Dedifferentiated amniotic fluid mesenchymal stem cell (primary cell): ENCODE data around the gene ADARB1.

Experiments used
- DNase-seq: peaks from one replicate; pipeline ENCODE4 v3.0.0-alpha.2; 2016; ENCODE audit errors: extremely low spot score

ADARB1 gene

GRCh38 chr21:45054927-45055612 is 19.3 kb upstream of the ADARB1 start:
- no peak for DNase-seq

DNA sequence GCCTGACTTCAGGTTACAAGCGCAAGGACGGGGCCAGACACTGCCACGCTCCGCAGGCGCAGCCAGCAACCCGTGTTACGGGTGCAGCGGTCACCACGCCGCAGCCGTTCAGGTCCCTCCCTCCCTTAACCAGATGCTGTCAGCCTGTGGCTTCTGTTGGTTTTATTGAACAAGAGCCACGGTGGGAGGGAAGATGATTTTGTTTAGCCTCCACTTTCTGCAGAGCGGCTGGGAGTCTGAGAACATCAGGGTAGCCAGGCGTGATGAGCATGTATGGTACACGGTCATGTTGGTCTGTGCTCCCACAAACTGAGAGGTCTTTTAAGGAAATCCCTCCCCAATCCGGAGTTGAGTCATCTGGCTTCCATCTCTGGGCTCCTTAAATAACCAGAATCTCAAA is 18.5 kb upstream of the ADARB1 start:
- no peak for DNase-seq

GRCh38 chr21:45056296-45056904 is 18.0 kb upstream of the ADARB1 start:
- no peak for DNase-seq

- no peak for DNase-seq
Measured at GRCh38 chr21:45056917-45057560, 17.3 kb upstream of the ADARB1 start.

GRCh38 chr21:45057886-45058285 is 16.5 kb upstream of the ADARB1 start:
- DNase-seq = no peak

DNA sequence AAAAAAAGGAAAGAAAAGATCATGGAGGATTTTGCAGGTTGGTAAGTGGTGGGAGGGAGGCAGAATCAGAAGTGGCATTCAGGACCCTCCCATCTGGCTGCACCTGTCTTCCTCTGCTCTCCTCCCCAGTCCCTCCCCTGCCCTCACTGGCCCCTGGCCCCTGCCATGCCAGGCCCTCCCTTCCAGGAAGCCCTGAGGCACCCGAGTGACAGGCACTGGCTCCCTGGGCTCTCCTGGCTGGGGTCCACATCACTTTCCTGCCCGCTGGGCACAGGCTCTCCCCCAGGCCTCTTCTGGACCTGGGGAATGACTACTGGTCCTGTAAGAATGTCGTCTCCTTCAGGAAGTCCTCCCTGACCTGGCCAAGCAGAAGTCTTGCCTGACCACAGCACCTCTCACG is 15.3 kb upstream of the ADARB1 start:
- no peak for DNase-seq

GRCh38 chr21:45060089-45060488 is 14.3 kb upstream of the ADARB1 start:
- DNase-seq = no peak

DNA sequence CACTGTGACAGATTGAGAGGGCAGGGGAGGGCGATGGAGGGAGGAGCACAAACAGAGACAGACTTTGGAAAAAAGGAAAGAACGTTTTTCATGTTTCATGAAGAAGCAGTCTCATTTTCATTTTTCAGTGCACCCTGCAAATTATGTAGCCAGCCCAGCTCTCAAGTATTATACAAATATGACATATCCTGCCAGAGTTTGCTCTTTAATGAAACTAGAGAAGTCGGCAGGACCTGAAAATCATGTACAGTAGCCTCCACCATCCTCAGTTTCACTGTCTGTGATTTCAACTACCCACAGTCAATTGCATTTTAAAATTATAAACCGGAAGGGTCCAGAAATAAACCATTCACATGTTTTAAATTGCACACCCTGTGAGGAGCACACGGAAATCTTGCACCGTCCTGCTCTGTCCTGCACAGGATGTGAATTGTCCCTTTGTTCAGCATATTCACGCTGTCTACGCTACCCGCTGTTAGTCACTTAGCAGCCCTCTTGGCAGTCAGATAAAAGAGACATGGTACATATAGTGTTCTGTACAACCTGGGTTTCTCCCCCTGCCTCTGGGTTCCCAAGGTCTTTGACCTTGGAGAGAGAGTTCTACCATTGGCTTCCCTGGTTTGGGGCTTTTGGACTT is 13.6 kb upstream of the ADARB1 start:
- no peak for DNase-seq

DNA sequence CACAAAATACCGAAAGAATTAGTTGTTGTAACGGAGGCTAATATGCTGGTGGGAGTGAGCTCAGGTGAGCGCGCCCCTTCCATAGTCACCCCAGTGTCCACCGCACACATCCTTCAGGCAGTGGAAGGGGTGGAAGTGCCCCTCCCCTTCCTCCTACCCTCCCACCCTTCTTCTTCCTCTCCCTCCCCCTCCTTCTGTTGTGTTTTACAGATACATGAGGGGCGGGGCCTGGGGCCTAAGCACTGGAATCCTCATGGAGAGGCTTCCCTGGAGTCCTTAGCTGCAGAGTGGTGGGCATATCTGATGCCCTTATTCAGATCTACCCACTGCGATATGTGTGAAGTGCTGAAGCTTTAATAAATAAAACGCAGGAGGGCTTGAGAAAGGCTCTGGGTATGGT is 10.3 kb upstream of the ADARB1 start:
- DNase-seq = no peak

DNA sequence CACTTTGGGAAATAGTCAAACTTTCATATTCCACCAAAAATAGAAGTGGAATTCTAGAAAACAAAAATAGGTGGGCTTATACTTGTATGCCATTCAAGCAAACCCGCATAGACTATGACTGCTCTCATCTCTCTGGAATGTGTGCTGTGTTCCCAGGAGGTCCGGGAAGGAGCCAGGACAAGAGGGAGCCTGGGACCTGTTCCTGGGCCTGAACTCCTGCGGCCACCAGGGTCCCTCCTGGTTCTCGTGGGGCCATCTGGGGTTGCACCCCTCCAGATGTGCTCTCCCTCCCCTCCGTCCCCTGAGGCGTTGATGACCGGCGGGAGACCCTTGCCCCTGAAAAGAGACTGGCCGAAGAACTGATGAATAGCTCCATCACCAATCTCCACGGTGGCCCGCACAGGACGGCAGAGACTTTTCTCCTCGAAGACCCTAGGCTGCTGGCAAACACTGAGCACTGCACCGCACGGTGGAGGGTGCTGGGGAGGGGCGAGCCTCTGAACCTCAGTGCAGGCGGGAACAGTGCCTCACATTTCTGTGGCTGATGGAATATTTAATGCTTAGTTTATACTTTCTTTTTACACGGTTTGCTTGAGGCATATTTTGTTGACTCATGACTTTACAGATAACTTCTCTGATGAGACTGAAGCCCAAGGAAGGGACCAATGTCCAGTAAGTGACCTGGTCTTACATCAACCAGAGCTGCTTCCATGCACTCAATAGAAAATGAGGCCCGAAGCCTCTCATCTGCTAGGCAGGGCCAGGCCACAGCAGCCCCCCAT is 9.6 kb upstream of the ADARB1 start:
- no peak for DNase-seq

DNA sequence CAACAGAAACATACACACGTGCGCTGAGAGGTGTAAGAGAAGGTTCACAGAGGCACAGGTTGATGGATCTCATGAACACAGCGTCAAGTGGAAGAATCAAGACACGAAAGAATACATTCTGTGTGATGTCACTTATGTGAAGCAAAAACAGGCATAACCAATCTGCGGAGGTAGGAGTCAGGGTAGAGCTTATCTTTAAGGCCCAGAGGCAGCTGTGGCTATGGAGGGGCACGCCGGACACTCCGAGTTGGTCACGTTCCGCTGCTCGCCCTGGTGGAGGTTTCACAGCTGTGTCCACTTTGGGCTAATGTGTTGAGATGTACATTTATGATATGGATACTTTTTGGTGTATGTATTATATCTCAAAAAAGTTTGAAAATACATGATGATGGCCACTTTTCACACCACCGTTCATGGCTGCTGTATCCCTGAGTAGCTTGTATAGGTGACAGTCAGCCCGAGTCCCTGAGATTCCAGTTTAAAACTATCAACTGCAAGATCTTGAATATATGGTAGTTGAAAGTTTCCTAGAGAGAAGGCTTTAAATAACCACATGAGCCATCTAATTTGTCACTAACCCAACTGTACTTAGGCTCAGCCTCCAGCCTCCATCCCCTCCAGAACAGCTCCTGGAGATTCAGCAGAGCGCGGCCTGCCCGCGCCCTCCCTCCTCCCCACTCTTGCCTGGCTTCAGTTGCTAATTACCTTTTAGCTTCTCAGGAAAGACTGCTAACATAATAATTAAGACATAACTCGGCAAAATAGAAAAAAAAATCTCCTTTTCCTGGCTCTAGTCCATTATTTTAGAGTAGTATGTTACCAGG is 6.7 kb upstream of the ADARB1 start:
- DNase-seq = no peak

DNA sequence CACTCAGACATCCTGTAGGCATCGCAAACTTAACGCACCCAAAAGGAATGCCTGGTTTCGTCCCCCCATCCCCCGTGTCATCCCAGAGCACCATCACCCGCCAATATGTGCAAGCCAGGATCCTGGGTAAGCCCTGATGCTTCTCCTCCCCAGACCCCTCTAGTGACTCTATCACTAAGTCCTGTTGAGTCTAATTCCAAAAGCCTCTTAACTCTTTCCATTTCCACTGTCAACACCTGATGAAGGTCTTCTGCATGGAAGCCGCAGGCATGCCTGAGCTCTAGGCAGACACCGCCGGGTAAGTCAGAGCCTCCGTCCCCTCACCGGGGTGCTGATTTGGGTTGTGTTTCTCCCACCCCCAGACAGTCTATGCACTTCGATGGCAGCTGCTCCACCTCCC is 5.3 kb upstream of the ADARB1 start:
- no peak for DNase-seq

GRCh38 chr21:45069711-45070110 is 4.7 kb upstream of the ADARB1 start:
- DNase-seq = no peak

DNA sequence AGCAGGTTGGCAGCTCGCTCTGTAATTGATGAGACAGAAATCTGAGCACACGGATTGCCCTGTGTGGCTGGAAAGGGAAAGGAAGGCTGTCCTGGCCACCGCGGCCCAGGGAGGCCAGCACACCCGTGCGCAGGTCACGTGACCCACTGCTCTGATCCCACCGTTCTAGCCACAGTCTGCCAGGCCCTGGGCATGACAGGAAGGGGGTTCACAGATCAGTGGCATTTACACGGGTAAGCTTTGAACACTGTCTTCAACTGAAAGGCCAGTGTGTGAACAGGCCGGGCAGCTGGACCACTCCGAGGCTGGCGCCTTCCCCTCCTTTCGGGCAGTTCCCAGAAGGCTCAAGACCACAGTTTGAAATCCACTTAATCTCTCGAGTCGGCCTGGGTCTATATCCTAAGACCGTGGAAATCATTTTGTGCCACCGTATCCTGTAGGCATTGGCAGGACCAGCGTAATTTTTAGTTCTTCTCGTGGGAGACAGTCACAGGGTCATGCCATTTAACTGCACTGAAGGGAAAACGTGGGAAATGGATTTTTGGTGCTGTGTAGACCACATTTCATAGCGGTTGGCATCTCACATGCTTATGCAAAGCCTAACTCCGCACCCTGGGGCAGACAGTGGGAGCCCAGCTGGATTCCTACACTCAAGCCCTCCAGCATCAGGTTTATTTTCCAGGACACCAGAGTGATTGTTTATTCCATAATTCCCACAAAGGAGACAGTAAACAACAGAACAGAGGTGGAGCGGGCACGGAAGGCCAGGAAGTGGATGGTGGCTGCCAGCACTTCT is 3.1 kb upstream of the ADARB1 start:
- DNase-seq = no peak

- no peak for DNase-seq
Measured at GRCh38 chr21:45071874-45072737, 2.3 kb upstream of the ADARB1 start.

DNA sequence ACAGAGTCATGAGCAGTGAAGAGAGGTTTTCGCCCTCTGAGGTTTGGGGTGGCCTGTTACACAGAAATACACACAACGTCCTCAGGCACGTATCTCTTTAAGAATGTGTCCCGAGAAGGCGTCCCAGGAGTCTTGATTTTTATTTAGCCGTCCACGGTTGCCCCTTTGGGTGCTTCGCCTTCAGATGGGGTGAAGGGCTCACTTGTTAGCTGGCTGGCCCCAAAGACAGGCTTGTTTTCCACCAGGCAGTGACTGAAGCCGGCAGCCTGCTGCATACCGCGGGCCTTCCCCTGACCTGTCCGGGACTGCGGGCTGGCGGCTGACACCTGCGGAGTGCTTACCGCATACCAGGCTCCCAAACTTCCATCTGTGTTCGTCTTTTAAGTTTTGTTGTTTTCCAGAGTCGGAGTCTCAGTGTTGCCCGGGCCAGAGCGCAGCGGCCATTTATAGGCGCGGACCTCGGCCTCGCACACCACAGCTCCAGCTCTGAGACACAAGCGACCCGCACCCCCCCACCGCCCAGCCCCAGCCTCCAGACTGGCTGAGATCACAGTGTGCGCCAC is 1.6 kb upstream of the ADARB1 start:
- no peak for DNase-seq

GRCh38 chr21:45073301-45074047 is 906 bp upstream of the ADARB1 start:
- DNase-seq = no peak
